GM19238 (cell line): ENCODE measurements around the gene TMEM167B.
"Not testable (repeated sequence)": the region's sequence is repeated elsewhere in the genome, so short reads cannot be mapped to it uniquely, and the experiment has no call there.

Experiments
- DNase-seq: peaks from one replicate; pipeline ENCODE4 v3.0.0; 2011; ENCODE audit warnings: low spot score; ENCODE audit not compliant: insufficient read length

Gene TMEM167B

DNA sequence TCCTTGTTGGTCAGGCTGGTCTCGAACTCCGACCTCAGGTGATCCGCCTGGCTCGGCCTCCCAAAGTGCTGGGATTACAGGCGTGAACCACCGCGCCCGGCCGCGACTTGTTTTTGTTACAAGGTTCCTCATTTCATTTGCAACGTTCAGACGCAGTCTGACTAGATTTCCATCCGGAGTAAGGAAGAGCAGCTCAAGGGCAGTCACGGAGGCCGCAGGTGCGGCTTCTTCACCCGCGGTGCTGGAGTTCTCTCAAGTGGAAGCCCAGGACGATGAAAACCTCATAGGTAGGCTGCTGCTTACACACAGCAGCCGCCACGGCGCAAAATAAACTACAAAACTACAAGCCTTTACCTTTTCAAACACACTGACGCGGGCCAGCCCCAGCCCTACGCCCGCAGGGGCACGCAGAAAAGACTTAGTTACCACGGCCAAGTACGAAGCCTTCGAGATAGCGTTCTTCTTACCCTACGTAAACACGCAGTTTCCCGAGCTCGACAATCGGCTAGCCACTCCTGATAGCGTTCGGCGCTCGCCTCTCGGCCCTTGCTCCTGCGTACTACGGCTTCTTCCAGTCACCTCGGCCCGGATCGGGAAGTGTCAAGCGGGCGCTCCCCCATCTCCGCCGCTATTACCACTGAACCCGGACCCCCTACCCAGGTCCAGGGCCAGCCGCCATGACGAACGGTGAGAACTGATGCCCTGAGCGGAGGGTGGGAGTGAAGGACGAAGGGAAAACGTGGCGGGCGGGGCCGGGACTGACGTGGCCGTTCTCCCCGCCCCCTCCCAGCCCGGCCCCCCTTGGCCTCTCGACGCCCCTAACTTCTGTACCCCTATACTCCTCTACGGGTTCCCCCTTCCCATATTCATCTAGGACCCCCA lies at the start of gene TMEM167B:
TMEM167B (plus strand) TSS at position 569 of the 882 bp plus-strand sequence; CDS start at position 678, 109 bp downstream.
- DNase-seq: peak; percentile 65

DNA sequence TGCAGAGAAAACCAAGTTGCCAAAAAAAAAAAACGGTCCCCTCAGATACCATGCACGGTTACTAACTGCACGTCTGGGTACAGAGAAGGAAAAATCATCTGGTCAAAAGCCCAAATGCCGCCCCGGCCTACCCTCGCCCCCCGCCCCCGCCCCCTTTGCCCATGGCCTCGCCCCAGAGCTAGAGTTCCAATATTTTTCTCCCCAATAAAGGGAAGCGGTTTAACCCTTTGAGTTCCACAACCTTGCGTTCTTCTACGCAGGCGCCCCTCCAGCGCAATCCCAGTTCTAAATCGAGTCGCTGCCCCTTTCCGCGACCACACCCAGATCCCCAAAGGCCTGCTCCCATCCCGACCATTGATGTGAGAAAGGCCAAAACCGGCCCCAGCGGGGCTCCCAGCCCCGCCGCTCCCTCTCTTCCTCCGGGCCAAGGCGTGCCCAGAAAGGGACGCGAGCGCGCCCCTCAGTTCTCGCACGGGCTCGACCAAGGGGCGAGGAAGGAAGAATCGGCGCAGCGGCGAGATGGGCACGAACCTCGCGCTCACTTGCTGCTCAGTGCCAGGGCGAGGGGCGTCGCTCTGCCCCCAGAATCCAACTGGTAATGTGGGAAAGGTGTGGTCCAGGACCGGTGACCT lies 49.5 kb upstream of the TMEM167B start:
- DNase-seq: peak; percentile 36

DNA sequence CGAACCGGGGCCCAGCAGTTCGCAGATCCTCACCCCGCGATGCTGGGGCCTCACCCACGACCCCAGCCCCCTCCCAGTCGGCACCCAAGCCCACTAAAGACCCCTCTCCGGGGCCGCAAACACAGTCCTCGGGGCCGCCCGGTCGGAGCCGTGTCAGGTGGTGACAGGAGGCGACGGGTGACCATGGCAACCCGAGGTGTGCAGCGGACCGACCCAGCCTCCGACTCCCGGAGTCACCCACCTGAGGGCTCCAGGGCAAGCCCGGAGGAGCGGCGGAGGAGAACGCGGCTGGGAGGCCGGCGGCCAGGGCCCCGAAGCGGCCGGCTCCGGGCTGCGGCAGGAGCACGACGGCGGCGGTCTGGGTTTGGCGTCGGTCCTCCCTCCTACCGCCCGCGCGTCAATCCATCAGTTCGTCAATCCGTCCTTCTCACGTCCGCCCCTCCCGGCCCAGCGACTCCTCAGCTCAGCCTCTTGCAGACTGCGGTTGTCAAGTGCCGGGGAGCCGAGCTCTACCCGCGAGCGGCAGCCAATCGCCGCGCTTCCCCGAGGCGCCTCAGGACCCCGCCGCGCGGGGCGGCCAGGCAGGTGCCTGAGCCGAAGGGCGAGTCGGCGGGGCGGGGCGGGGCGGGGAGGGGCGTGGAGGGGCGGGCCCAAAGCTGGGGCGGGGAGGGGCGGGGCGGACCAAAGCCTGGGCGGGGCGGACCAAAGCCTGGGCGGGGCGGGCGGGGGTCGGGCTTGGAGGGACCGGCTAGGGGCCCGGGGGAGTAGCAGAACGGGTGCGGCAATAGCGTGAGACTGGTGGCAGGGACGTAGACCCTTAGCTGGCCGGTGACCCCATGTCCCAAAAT lies 48.7 kb upstream of the TMEM167B start, which contains the start of gene WDR47:
WDR47 (minus strand) TSS at position 482 of the 848 bp plus-strand sequence. CDS start 18,590 bp downstream, outside the sequence.
- DNase-seq: peak; percentile 98

DNA sequence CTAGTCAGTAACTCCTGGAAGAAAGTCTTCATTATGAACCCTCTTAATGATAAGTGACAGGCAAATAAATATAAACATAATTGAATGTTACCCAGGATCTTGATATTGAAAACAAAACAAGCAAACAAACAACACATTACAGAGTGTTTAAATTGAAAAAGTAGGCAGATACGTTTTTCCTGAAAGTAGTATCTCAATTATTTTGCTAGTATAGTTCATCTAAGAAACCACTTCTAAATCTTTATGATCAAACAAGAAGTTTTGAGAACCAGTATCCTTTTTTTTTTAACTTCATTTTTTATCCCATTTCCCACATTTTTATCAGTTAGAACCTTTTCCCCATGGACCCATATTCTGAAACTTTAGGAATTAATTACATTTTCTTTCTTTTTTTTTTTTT lies 45.0 kb upstream of the TMEM167B start:
- no peak for DNase-seq

DNA sequence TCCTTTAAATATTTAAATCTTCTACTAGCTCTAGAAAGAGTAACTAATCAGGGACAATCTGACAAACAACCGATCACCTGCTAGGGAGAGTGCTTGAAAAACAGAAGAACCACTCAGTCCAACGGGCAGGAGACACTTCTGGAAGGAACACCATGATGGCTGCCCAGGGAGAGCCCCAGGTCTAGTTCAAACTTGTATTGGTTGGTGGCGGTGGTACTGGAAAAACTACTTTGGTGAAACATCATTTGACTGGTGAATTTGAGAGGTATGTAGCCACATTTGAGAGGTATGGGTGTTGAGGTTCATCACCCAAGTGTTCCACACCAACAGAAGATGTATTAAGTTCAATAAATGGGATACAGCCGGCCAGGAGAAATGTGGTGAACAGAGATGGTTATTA lies 43.9 kb upstream of the TMEM167B start:
- DNase-seq: no peak

DNA sequence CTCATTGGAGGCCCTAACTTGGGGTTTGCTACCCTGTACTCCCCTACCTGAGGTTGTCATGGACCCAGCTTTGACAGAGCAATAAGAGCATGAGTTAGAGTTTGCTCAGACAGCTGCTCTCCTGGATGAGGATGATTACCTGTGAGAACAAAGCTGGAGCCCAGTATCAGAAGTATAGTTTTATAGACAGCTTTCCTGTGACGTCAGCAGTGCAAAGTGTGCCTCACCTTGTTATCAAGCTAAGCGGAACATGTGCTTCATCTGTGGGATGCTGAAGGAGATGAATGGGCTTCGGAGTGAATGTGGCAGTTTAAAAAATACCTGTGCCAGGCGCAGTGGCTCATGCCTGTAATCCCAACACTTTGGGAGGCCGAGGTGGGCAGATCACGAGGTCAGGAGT lies 43.2 kb upstream of the TMEM167B start:
- DNase-seq: no peak

DNA sequence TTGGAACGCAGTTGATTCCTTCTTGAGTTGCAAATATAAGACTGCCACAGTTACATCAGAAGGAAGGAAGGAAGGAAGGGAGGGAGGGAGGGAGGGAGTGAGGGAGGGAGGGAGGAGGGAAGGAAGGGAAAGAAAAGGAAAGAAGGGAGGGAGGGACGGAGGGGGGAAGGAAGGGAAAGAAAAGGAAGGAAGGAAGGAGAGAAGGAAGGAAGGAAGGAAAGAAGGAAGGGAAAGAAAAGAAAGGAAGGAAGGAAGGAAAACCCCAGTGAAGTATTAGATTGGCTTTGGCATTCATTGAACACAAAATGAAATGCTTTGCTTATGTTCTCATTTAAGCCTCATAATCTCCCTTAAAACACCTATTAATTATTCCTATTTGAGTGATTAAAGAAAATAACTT lies 42.2 kb upstream of the TMEM167B start:
- DNase-seq: no peak

DNA sequence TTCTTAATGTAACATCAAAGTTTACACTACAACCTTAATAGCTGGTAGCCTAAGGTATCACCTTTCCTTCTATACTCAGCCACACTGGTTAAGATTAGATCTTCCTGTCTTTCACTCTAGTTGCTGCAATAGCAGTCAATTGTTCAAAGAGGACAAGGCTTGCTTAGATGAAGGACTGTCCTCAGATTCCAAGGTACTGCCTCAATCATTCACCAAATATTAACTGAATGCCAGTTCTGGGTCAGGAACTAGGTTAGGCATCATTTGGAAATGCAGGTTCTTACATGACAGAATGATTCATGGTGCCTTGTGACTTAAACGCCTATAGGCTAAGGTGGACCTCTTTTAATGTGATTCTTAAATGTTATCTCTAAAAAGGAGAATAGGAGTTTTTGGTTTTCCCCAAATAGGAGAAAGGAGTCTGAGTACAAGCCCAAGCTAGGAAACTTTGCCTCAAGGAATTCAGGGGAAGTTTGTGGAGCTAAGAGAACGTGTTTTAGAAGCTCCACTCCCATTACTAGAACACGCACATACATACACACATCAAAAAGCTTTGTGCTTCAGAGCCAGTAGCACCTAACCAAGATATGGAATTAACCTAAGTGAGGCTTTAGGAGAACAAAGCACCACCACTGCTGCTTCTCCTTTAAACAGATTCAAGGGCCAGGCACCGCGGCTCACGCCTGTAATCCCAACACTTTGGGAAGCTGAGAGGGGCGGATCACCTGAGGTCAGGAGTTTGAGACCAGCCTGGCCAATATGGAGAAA lies 40.2 kb upstream of the TMEM167B start:
- DNase-seq: no peak

DNA sequence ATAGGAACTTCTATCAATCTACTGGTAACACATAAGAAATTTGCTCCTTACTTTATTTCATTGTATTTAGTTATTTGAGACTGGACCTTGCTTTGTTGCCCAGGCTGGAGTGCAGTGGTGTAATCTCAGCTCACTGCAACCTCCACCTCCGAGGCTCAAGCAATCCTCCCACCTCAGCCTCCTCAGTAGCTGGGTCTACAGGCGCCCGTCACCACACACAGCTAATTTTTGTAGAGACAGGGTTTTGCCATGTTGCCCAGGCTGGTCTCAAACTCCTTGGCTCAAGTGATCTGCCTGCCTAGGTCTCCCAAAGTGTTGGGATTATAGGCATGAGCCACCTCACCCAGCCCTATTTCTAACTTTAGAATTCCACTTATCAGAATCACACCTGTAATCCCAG lies 38.4 kb upstream of the TMEM167B start:
- not testable (repeated sequence) for DNase-seq

DNA sequence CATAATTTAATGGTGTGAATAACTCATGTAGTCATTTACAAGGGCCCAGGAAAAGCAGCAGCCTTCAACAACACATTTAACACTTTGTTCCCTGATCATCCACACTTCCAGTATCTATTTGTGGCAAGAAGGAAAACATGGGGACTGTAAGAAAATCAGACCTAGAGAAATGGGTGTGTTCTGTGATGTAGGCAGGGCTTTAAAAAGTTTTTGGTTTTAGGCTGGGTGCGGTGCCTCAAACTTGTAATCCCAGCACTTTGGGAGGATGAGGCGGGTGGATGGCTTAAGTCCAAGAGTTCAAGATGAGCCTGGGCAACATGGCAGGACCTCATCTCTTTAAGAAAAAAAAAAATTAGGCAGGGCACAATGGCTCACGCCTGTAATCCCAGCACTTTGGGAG lies 34.5 kb upstream of the TMEM167B start:
- no peak for DNase-seq

DNA sequence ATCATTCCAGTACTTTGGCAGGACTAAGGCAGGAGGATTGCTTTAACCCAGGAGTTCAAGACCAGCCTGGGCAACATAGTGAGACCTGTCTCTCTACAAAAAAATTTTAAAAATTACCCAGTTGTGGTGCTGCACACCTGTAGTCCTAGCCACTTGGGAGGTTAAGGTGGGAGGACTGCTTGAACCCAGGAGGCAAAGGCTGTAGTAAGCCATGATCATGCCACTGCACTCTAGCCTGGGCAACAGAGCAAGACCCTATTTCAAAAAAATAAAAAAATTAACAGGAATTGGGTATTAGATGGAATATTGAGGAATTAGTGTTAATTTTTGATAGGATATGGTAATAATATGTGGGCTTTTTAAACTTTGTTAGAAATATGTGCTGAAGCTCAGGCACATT lies 31.5 kb upstream of the TMEM167B start:
- DNase-seq: no peak

DNA sequence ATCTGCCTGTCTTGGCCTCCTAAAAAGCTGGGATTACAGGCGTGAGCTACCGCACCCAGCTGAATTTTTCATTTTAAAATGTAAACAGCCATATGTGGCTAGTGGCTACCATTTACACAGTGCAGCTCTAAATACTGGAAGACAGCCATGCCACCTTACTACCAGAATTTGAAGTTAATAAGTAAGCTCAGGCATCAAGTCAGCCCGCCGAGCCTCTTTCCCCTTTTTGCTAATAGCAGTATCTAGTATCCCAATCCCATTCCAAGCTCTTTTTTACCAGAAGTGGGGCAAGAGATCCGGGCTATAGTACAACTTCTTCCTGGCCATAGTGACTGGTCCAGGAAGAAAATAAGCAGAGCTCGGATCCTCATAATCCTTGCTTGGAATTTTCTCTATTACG lies 29.9 kb upstream of the TMEM167B start:
- no peak for DNase-seq

DNA sequence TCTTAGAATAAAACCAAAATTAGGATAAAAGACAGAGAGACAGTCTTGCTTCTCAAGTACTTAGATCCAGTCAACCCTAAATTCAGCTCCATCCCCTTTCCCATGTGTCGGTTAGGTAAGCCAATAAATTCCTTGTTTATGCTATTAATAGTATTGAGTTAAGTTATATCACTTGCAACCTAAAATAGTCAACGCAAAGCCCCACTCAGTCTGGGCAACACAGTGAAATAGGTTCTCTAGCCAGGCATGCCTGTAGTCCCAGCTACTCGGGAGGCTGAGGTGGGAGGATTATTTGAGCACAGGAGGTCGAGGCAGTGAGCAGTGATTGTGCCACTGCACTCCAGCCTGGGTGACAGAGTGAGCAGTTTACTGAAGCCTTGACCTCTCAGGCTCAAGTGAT lies 29.4 kb upstream of the TMEM167B start:
- no peak for DNase-seq

DNA sequence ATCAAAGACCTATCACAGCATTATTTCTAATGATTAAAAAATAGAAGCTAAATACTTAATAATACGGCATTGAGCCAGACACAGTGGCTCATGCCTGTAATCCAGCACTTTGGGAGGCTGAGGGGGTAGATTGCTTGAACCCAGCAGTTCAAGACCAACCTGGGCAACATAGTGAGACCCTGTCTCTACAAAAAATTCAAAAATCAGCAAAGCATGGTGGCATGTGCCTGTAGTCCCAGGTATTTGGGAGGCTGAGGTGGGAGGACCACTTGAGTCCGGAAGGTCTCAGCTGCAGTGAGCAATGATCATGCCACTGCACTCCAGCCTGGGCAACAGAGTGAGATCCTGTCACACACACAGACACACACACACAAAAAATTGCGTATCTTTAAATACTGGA lies 25.4 kb upstream of the TMEM167B start:
- no peak for DNase-seq

DNA sequence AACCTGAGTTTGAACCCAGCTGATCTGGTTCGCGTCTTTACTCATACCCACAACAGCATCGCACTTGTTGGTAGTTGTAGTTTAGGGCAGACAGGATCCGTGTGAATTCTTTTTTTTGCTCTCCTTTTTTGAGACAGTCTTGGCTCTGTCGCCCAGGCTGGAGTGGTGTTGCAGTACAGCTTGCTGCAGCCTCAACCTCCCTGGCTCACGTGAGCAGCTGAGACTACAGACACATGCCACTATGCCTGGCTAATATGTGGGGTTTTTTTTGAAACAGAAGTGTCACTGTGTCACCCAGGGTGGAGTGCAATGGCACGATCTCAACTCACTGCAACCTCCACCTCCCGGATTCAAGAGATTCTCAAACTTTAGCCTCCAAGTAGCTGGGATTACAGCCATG lies 22.7 kb upstream of the TMEM167B start:
- no peak for DNase-seq

DNA sequence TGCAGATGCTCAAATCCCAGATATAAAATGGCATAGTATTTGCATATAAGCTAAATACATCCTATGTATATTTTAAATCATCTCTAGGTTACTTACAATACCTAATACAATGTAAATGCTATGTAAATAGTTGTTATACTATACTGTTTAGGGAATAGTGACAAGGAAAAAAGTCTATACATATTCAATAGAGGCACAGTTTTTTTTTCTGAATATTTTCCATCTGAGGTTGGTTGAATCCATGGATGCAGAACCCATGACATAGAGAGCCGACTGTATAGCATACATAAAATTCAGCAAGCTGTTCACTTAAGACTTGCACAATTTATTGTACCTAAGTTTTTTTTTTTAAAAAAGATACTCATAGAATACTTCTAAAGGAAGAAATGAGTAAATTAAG lies 21.3 kb upstream of the TMEM167B start:
- DNase-seq: no peak

DNA sequence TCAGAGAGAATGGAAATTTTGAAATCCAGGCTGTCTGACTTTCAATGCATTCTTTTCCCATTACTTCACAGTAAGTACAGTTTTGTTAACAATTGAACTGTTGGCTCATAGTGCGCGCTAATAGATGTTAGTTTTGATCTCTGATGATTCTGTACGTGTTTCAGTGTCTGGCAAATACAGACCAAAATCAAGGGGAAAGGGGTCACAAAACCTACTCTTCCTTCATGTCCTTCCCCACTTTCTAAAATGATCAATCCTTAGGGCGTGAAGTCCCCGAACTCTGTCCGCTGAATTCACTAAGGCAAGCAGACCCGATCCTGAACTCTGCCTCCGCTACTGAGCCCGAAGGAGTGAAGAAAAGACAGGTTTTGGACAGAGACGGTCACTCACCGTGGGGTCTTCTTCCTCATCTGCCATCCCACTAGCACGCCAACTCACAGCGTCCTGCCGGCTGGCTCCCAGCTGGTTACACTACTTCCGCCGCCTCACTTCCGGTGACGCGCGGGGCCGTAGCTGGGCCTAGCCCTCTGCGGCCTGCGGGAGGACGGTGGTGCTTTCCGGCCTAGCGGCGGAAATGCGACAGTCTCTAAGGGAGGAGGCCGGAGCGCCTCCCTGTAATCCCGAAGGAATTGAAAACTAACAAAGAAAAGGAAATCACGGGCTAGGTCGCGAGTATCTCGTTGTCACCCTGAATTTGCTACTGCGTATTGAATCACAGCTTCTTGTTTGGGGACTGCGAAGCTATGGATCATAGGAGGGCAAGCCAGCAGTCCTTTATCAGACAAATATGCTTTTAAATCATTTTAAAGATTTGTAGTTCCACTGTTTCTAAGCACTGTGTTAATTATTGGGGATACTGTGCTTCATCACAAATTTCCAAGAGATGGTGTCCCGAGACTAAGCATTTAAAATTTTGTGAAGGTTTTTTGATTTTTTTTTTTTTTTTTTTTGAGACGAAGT lies 14.8 kb upstream of the TMEM167B start, which contains the start of gene TAF13:
TAF13 (minus strand) TSS at position 473 of the 960 bp plus-strand sequence; CDS start at position 417, 56 bp downstream.
- DNase-seq: peak; percentile 93

DNA sequence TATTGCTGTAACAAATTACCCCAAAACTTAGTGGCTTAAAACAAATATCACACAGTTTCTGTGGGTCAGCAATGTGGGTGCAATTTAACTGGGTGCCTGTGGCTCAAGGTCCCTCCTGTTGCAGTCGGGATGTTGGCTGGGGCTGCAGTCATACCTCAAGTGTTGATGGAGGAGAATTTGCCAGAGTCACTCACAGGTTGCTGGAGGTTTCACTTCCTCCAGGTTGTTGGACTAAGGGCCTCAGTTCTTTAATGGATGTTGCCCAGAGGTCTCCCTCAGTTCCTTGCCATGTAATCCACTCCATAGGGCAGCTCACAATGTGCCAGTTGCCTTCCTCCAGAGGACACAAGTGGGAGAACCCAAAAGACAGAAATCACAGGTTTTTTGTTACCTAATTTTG lies 12.2 kb upstream of the TMEM167B start:
- no peak for DNase-seq

DNA sequence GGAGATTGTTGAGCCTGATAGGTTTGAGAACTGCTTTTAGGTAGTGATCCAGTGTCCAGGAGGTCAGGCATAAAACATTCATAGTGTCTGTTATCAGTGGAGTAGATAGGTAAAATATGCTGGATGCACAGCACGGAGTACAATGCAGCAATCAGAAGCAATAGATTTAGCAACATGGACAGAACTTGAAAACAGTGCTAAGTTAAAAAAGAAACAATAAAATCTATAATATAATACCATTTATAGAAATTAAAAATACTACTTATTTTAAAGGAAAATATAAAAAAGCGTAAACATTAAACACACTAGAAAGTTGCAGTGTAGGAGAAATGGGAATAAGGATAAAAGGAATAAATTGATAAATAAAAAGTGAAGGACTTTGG lies 11.3 kb upstream of the TMEM167B start:
- no peak for DNase-seq
